Measurements from ENCODE around the gene TMPRSS9.

TMPRSS9 gene

DNA sequence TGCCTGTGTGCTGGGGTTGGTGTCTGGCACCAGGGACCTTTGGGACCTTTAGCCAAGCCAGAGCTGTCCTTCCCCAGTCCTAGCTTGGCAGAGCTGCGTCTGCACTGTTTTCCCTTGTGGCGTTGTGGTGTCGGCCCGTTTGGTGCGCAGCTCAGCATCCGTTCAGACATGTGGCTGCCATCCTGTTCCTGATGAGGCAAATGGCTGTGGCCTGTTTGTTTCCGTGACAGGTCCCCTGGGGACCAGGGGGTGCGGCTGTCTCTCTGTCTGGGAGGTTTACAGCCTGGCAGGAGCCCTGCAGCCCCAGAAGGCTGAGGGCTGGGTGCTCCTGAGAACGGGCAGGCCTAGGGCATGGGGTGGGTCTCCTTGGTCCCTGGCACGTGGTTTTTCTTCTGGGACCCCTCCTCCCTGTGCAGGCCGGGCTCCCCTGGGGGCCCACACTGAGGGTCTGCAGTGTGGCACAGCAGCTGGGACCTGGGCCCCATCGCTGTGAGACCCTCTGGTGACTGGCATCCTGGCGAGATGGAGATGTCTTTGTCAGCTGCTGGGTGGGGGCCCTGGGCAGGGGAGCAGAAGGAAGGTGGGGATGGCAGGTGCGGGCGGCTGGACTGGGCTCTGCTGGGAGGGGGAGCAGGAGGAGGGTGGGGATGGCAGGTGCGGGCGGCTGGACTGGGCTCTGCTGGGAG, 27.6 kb upstream of the TMPRSS9 start:
- peaks cover 14% of the 10 kb centered on the region for H3K4me1 ChIP-seq (ENCODE audit: control insufficient read depth, insufficient read depth, low read length)
- TF ChIP-seq ZNF274 (IDR thresholded peaks at IDR 0.05; ENCODE audit: low read length): no peak
- TF ChIP-seq ZNF274 (tag by site-specific recombination; IDR thresholded peaks at IDR 0.05; ENCODE audit: borderline replicate concordance): no peak
- TF ChIP-seq ZSCAN30 (tag by site-specific recombination; IDR thresholded peaks at IDR 0.05): no peak
- no peak for TF ChIP-seq ZNF596 (tag by site-specific recombination; IDR thresholded peaks at IDR 0.05)
- no peak for TF ChIP-seq ZNF785 (tag by site-specific recombination; IDR thresholded peaks at IDR 0.05)
- TF ChIP-seq ZNF473 (tag by site-specific recombination; IDR thresholded peaks at IDR 0.05): no peak
- TF ChIP-seq ZBTB48 (tag by site-specific recombination; IDR thresholded peaks at IDR 0.05): no peak
- TF ChIP-seq ZSCAN16 (tag by site-specific recombination; IDR thresholded peaks at IDR 0.05): no peak
- TF ChIP-seq ZNF571 (tag by site-specific recombination; IDR thresholded peaks at IDR 0.05): no peak
- peak; percentile 66 for TF ChIP-seq GLIS1 (tag by site-specific recombination; IDR thresholded peaks at IDR 0.05)
- no peak for TF ChIP-seq ZNF48 (tag by site-specific recombination; IDR thresholded peaks at IDR 0.05)
- TF ChIP-seq ZNF175 (tag by site-specific recombination; IDR thresholded peaks at IDR 0.05): no peak
- TF ChIP-seq ZNF624 (tag by site-specific recombination; IDR thresholded peaks at IDR 0.05): no peak
- TF ChIP-seq ZNF600 (tag by site-specific recombination; IDR thresholded peaks at IDR 0.05): no peak
- TF ChIP-seq, protein P1, sequence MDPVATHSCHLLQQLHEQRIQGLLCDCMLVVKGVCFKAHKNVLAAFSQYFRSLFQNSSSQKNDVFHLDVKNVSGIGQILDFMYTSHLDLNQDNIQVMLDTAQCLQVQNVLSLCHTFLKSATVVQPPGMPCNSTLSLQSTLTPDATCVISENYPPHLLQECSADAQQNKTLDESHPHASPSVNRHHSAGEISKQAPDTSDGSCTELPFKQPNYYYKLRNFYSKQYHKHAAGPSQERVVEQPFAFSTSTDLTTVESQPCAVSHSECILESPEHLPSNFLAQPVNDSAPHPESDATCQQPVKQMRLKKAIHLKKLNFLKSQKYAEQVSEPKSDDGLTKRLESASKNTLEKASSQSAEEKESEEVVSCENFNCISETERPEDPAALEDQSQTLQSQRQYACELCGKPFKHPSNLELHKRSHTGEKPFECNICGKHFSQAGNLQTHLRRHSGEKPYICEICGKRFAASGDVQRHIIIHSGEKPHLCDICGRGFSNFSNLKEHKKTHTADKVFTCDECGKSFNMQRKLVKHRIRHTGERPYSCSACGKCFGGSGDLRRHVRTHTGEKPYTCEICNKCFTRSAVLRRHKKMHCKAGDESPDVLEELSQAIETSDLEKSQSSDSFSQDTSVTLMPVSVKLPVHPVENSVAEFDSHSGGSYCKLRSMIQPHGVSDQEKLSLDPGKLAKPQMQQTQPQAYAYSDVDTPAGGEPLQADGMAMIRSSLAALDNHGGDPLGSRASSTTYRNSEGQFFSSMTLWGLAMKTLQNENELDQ (tag by site-specific recombination; IDR thresholded peaks at IDR 0.05; ENCODE audit: low read depth): no peak
- peak; percentile 53; the same call in 1 of the 2 replicates for TF ChIP-seq KLF1 (tag by site-specific recombination; IDR thresholded peaks at IDR 0.05)
- no peak for TF ChIP-seq ZNF239 (tag by site-specific recombination; IDR thresholded peaks at IDR 0.05)
- TF ChIP-seq ZSCAN4 (tag by site-specific recombination; IDR thresholded peaks at IDR 0.05): no peak
- POLR2A ChIA-PET: interaction anchor here (0.6 kb wide), 1 partner anchor 8 kb away, joined by 4 read pairs; no protein-coding TSS in a partner anchor
- peaks cover 0 to 9% of the 10 kb centered on the region in 2 experiments; a peak in 1 of 3 replicates for H3K36me3 ChIP-seq (ENCODE audit: control insufficient read depth in 2 of 2, insufficient read depth in 1 of 2, low read length in 2 of 2)
- H3K4me3 ChIP-seq (ENCODE audit: low read depth, low read length): no peak overlapping the region
- no peaks in the 10 kb centered on the region for H3K9me3 ChIP-seq (ENCODE audit: control insufficient read depth, insufficient read depth, low read depth, low read length)
- CTCF ChIA-PET: no interaction called here
- H3K27ac ChIP-seq (ENCODE audit: extremely low read depth, low read depth, low read length): 0 out of 2 replicates have a peak overlapping the region, but pooled peaks have one; percentile 22

- CTCF ChIA-PET: no interaction called here
- no peaks in the 10 kb centered on the region for H3K9me3 ChIP-seq (ENCODE audit: control insufficient read depth, insufficient read depth, low read depth, low read length)
- H3K27ac ChIP-seq (ENCODE audit: extremely low read depth, low read depth, low read length): peak overlapping the region; percentile 26; the same call in 1 of the 2 replicates
- peaks cover 14% of the 10 kb centered on the region for H3K4me1 ChIP-seq (ENCODE audit: control insufficient read depth, insufficient read depth, low read length)
- peaks cover 0 to 9% of the 10 kb centered on the region in 2 experiments; a peak in 1 of 3 replicates for H3K36me3 ChIP-seq (ENCODE audit: control insufficient read depth in 2 of 2, insufficient read depth in 1 of 2, low read length in 2 of 2)
- POLR2A ChIA-PET: no interaction called here
- H3K4me3 ChIP-seq (ENCODE audit: low read depth, low read length): no peak overlapping the region
- TF ChIP-seq, protein P2, sequence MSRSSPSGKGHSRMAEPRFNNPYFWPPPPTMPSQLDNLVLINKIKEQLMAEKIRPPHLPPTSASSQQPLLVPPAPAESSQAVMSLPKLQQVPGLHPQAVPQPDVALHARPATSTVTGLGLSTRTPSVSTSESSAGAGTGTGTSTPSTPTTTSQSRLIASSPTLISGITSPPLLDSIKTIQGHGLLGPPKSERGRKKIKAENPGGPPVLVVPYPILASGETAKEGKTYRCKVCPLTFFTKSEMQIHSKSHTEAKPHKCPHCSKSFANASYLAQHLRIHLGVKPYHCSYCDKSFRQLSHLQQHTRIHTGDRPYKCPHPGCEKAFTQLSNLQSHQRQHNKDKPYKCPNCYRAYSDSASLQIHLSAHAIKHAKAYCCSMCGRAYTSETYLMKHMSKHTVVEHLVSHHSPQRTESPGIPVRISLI (tag by site-specific recombination; IDR thresholded peaks at IDR 0.05): no peak
- TF ChIP-seq, protein P3, sequence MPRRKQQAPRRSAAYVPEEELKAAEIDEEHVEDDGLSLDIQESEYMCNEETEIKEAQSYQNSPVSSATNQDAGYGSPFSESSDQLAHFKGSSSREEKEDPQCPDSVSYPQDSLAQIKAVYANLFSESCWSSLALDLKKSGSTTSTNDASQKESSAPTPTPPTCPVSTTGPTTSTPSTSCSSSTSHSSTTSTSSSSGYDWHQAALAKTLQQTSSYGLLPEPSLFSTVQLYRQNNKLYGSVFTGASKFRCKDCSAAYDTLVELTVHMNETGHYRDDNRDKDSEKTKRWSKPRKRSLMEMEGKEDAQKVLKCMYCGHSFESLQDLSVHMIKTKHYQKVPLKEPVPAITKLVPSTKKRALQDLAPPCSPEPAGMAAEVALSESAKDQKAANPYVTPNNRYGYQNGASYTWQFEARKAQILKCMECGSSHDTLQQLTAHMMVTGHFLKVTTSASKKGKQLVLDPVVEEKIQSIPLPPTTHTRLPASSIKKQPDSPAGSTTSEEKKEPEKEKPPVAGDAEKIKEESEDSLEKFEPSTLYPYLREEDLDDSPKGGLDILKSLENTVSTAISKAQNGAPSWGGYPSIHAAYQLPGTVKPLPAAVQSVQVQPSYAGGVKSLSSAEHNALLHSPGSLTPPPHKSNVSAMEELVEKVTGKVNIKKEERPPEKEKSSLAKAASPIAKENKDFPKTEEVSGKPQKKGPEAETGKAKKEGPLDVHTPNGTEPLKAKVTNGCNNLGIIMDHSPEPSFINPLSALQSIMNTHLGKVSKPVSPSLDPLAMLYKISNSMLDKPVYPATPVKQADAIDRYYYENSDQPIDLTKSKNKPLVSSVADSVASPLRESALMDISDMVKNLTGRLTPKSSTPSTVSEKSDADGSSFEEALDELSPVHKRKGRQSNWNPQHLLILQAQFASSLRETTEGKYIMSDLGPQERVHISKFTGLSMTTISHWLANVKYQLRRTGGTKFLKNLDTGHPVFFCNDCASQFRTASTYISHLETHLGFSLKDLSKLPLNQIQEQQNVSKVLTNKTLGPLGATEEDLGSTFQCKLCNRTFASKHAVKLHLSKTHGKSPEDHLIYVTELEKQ (tag by site-specific recombination; IDR thresholded peaks at IDR 0.05; ENCODE audit: borderline replicate concordance): no peak
- TF ChIP-seq ZSCAN18 (tag by site-specific recombination; IDR thresholded peaks at IDR 0.05): no peak
- TF ChIP-seq, protein P4, sequence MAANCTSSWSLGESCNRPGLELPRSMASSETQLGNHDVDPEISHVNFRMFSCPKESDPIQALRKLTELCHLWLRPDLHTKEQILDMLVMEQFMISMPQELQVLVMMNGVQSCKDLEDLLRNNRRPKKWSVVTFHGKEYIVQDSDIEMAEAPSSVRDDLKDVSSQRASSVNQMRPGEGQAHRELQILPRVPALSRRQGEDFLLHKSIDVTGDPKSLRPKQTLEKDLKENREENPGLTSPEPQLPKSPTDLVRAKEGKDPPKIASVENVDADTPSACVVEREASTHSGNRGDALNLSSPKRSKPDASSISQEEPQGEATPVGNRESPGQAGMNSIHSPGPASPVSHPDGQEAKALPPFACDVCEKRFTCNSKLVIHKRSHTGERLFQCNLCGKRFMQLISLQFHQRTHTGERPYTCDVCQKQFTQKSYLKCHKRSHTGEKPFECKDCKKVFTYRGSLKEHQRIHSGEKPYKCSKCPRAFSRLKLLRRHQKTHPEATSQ (tag by site-specific recombination; IDR thresholded peaks at IDR 0.05): no peak
These were observed 26.8 kb upstream of the TMPRSS9 start for GRCh38 chr19:2333027-2333806.

All from HEK293 (cell line).